HT1080 (cell line): Measurements from ENCODE around the gene CYYR1. TPM values are rescaled to one million over a fixed set of nuclear protein-coding genes. Genes with fewer than 3 reads are reported as not detected.

Experiments
- DNase-seq: peaks from one replicate; pipeline ENCODE4 v3.0.0-alpha.2; 2015; ENCODE audit warnings: low read depth
- total RNA-seq: library from RNA; depleted of rRNA; stranded (reverse); fragments of >200 nt; shearing (Covaris generic); gene quantifications from 2 replicates; pipeline ENCODE4 v1.2.3, GENCODE V29; 2014

Gene CYYR1
- total RNA-seq, 1 experiment from 2014 or later, result not detected

- DNase-seq, result no peak
Measured at GRCh38 chr21:26438976-26439375, 134.1 kb downstream of the CYYR1 start.

- DNase-seq, result no peak
Measured at GRCh38 chr21:26437326-26438009, 135.6 kb downstream of the CYYR1 start.

GRCh38 chr21:26433386-26433785 is 139.7 kb downstream of the CYYR1 start:
- DNase-seq, result no peak

- DNase-seq, result no peak
Measured at GRCh38 chr21:26432410-26432809, 140.7 kb downstream of the CYYR1 start.

GRCh38 chr21:26425576-26425975 is 147.5 kb downstream of the CYYR1 start:
- DNase-seq, result no peak

GRCh38 chr21:26423511-26423910 is 149.6 kb downstream of the CYYR1 start:
- DNase-seq, result no peak

- no peak for DNase-seq
Measured at GRCh38 chr21:26422706-26423105, 150.4 kb downstream of the CYYR1 start.

- DNase-seq, result no peak
Measured at GRCh38 chr21:26422138-26422537, 150.9 kb downstream of the CYYR1 start.

- DNase-seq, result no peak
Measured at GRCh38 chr21:26421724-26422123, 151.4 kb downstream of the CYYR1 start.
